Osteocyte (in vitro differentiated cells): ENCODE results near the gene NLE1. TPM values are rescaled to one million over a fixed set of nuclear protein-coding genes. Genes with fewer than 3 reads are reported as not detected.
"Not testable (repeated sequence)": the region's sequence is repeated elsewhere in the genome, so short reads cannot be mapped to it uniquely, and the experiment has no call there.

ENCODE experiments used
- DNase-seq: peaks from one replicate; pipeline ENCODE4 v3.0.0; 2021; ENCODE audit warnings: mixed read lengths; ENCODE audit not compliant: unreplicated experiment; ENCODE audit errors: extremely low spot score
- H3K27ac Mint-ChIP-seq: one replicate; pipeline ENCODE4 v1.8.0; 2021; ENCODE audit warnings: mild to moderate bottlenecking, mixed read lengths; ENCODE audit not compliant: unreplicated experiment
- H3K27me3 Mint-ChIP-seq: one replicate; pipeline ENCODE4 v1.8.0; 2021; ENCODE audit warnings: mixed read lengths; ENCODE audit not compliant: unreplicated experiment
- H3K36me3 Mint-ChIP-seq: one replicate; pipeline ENCODE4 v1.8.0; 2021; ENCODE audit warnings: mixed read lengths; ENCODE audit not compliant: unreplicated experiment
- H3K4me1 Mint-ChIP-seq: one replicate; pipeline ENCODE4 v1.8.0; 2021; ENCODE audit warnings: mixed read lengths; ENCODE audit not compliant: unreplicated experiment
- H3K4me3 Mint-ChIP-seq: one replicate; pipeline ENCODE4 v1.8.0; 2021; ENCODE audit warnings: mild to moderate bottlenecking, moderate library complexity, mixed read lengths; ENCODE audit not compliant: unreplicated experiment
- H3K9me3 Mint-ChIP-seq: one replicate; pipeline ENCODE4 v1.8.0; 2021; ENCODE audit warnings: mixed read lengths; ENCODE audit not compliant: unreplicated experiment
- CTCF ChIP-seq: fragments of 200-600 bp; sonication (generic); IDR thresholded peaks from 2 replicates; pipeline ENCODE4 v1.5.0; 2021; ENCODE audit warnings: antibody characterized with exemption, mild to moderate bottlenecking, moderate library complexity
- total RNA-seq: library from RNA; stranded (reverse); gene quantifications from 2 replicates; pipeline ENCODE4 v1.2.1, GENCODE V29; 2021

NLE1 gene
- total RNA-seq, 1 donor from 2014 or later: 10.7 TPM

- Mint-ChIP-seq H3K9me3 (no peaks in the 10 kb centered on the region), H3K27ac (no peak overlapping the region), H3K4me1 (no peaks in the 10 kb centered on the region), H3K27me3 (peaks cover 42% of the 10 kb centered on the region), H3K4me3 (no peak overlapping the region), H3K36me3 (no peaks in the 10 kb centered on the region)
- DNase-seq: no peak
- no peak for TF ChIP-seq CTCF
Observed at GRCh38 chr17:35155246-35155645, 13.1 kb upstream of the NLE1 start.

- no peak overlapping the region for H3K27ac Mint-ChIP-seq
- TF ChIP-seq CTCF: no peak
- no peaks in the 10 kb centered on the region for H3K9me3 Mint-ChIP-seq
- DNase-seq: no peak
- no peaks in the 10 kb centered on the region for H3K4me1 Mint-ChIP-seq
- H3K36me3 Mint-ChIP-seq: no peaks in the 10 kb centered on the region
- H3K27me3 Mint-ChIP-seq: peaks cover 40% of the 10 kb centered on the region
- no peak overlapping the region for H3K4me3 Mint-ChIP-seq
Observed at GRCh38 chr17:35154196-35155165, 12.4 kb upstream of the NLE1 start.

GRCh38 chr17:35152421-35153140, 10.5 kb upstream of the NLE1 start:
- no peak for DNase-seq
- peaks cover 39% of the 10 kb centered on the region for H3K27me3 Mint-ChIP-seq
- no peaks in the 10 kb centered on the region for H3K4me1 Mint-ChIP-seq
- H3K9me3 Mint-ChIP-seq: no peaks in the 10 kb centered on the region
- H3K36me3 Mint-ChIP-seq: no peaks in the 10 kb centered on the region
- no peak overlapping the region for H3K27ac Mint-ChIP-seq
- no peak overlapping the region for H3K4me3 Mint-ChIP-seq
- TF ChIP-seq CTCF: no peak

GRCh38 chr17:35151080-35151479, 9.0 kb upstream of the NLE1 start:
- DNase-seq, H3K9me3 Mint-ChIP-seq, H3K4me1 Mint-ChIP-seq, H3K36me3 Mint-ChIP-seq, H3K27ac Mint-ChIP-seq, H3K4me3 Mint-ChIP-seq: not testable (repeated sequence)
- H3K27me3 Mint-ChIP-seq: peaks cover 41% of the 10 kb centered on the region

GRCh38 chr17:35149941-35150340, 7.8 kb upstream of the NLE1 start:
- peaks cover 34% of the 10 kb centered on the region for H3K27me3 Mint-ChIP-seq
- no peaks in the 10 kb centered on the region for H3K9me3 Mint-ChIP-seq

More at GRCh38 chr17:35149941-35150340, 7.8 kb upstream of the NLE1 start:
- TF ChIP-seq CTCF: no peak
- Mint-ChIP-seq H3K27ac (no peak overlapping the region), H3K4me3 (no peak overlapping the region), H3K4me1 (no peaks in the 10 kb centered on the region), H3K36me3 (no peaks in the 10 kb centered on the region)
- DNase-seq: no peak
